K562 (cell line): Measurements from ENCODE around the gene DNAJC17. TPM values are rescaled to one million over a fixed set of nuclear protein-coding genes. Genes with fewer than 3 reads are reported as not detected.

Source experiments
- SMAD3 ChIP-seq: fragments of 450-650 bp; formaldehyde crosslinking; conservative IDR thresholded peaks from 2 replicates; pipeline ENCODE4 v1.4.0; 2020; ENCODE audit warnings: mild to moderate bottlenecking
- STAT6 ChIP-seq: sonication (generic); formaldehyde crosslinking; IDR thresholded peaks from 2 replicates; pipeline ENCODE4 v1.8.1; 2023; ENCODE audit warnings: mild to moderate bottlenecking, missing genetic modification reagents
- ZNF143 ChIP-seq: sonication (generic); formaldehyde crosslinking; IDR thresholded peaks from 2 replicates; pipeline ENCODE4 v1.9.0; 2022; ENCODE audit warnings: mild to moderate bottlenecking, missing genetic modification reagents
- ZNF212 ChIP-seq: fragments of 450-650 bp; formaldehyde crosslinking; IDR thresholded peaks from 2 replicates; pipeline ENCODE4 v1.4.0; 2020; ENCODE audit warnings: mild to moderate bottlenecking
- polyA plus RNA-seq, 8 experiments: library from polyadenylated mRNA; depleted of rRNA in 4 of 8; stranded (reverse) in 5 of 8; unstranded in 3 of 8; fragments of >200 nt; fragmentation: Nextera tagmentation in 2 of 8; fragmentation: Illumina TruSeq in 1 of 8; extraction: Ambion mirVana in 2 of 8; extraction: Trizol in 1 of 8; gene quantifications; 2 replicates each; pipeline versions ENCODE4 v1.2.1 to v1.2.3, GENCODE V29; 2011 to 2014; ENCODE audit warnings: inconsistent platforms in 1 of 8, missing spikeins in 1 of 8
- total RNA-seq, 7 experiments: library from RNA; depleted of rRNA in 6 of 7; stranded (reverse); fragments of >200 nt in 6 of 7; fragmentation: Illumina TruSeq in 2 of 7; extraction: Trizol in 2 of 7; gene quantifications; 2 replicates each; pipeline versions ENCODE4 v1.2.1 to v1.2.3, GENCODE V29; 2011 to 2021; ENCODE audit warnings: low replicate concordance in 1 of 7
- TF ChIP-seq, protein P1 (sequence below): fragments of 450-650 bp; IDR thresholded peaks from 2 replicates; pipeline ENCODE4 v1.6.1; 2016; ENCODE audit warnings: missing biosample characterization, missing genetic modification characterization
- TF ChIP-seq, protein P2 (sequence below): fragments of 200-800 bp; sonication (Bioruptor generic); IDR thresholded peaks from 2 replicates; pipeline ENCODE4 v1.6.1; 2016; ENCODE audit warnings: missing genetic modification characterization, missing compliant biosample characterization
- TF ChIP-seq, protein P3 (sequence below): fragments of 200-600 bp; sonication (generic); IDR thresholded peaks from one replicate; pipeline ENCODE4 v1.6.1; 2012; ENCODE audit warnings: mild to moderate bottlenecking, low read depth, low read length, inconsistent platforms

Gene DNAJC17
- total and polyA plus RNA-seq, 9 of the 15 experiments (the other 6 are each of a cell fraction or from before 2014, with no cell fraction given): 2.4 to 79.4 (median 44.2) TPM

DNA sequence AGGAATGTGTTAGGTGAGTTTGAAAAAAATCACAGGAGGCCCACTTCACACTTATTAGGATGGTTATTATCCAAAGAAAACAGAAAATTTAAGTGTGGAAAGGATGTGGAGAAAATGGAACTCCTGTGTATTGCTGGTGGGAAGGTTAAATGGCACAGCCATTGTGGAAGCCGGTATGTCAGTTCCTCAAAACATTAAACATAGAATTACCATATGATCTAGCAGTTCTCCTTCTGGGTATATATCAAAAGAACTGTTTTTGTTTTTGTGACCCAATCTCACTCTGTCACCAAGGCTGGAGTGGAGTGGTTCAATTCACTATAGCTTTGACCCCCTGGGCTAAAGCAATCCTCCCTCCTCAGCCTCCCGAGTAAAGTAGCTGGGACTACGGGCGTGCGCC is 10.8 kb downstream of the DNAJC17 start (continued):
- TF ChIP-seq STAT6 (CRISPR knock-in tag) (no peak), ZNF143 (CRISPR knock-in tag) (no peak), ZNF212 (CRISPR knock-in tag) (no peak), SMAD3 (CRISPR knock-in tag) (no peak)
- TF ChIP-seq, protein P1, sequence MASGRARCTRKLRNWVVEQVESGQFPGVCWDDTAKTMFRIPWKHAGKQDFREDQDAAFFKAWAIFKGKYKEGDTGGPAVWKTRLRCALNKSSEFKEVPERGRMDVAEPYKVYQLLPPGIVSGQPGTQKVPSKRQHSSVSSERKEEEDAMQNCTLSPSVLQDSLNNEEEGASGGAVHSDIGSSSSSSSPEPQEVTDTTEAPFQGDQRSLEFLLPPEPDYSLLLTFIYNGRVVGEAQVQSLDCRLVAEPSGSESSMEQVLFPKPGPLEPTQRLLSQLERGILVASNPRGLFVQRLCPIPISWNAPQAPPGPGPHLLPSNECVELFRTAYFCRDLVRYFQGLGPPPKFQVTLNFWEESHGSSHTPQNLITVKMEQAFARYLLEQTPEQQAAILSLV: no peak
- TF ChIP-seq, protein P2, sequence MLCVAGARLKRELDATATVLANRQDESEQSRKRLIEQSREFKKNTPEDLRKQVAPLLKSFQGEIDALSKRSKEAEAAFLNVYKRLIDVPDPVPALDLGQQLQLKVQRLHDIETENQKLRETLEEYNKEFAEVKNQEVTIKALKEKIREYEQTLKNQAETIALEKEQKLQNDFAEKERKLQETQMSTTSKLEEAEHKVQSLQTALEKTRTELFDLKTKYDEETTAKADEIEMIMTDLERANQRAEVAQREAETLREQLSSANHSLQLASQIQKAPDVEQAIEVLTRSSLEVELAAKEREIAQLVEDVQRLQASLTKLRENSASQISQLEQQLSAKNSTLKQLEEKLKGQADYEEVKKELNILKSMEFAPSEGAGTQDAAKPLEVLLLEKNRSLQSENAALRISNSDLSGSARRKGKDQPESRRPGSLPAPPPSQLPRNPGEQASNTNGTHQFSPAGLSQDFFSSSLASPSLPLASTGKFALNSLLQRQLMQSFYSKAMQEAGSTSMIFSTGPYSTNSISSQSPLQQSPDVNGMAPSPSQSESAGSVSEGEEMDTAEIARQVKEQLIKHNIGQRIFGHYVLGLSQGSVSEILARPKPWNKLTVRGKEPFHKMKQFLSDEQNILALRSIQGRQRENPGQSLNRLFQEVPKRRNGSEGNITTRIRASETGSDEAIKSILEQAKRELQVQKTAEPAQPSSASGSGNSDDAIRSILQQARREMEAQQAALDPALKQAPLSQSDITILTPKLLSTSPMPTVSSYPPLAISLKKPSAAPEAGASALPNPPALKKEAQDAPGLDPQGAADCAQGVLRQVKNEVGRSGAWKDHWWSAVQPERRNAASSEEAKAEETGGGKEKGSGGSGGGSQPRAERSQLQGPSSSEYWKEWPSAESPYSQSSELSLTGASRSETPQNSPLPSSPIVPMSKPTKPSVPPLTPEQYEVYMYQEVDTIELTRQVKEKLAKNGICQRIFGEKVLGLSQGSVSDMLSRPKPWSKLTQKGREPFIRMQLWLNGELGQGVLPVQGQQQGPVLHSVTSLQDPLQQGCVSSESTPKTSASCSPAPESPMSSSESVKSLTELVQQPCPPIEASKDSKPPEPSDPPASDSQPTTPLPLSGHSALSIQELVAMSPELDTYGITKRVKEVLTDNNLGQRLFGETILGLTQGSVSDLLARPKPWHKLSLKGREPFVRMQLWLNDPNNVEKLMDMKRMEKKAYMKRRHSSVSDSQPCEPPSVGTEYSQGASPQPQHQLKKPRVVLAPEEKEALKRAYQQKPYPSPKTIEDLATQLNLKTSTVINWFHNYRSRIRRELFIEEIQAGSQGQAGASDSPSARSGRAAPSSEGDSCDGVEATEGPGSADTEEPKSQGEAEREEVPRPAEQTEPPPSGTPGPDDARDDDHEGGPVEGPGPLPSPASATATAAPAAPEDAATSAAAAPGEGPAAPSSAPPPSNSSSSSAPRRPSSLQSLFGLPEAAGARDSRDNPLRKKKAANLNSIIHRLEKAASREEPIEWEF (CRISPR knock-in tag): no peak
- TF ChIP-seq, protein P3, sequence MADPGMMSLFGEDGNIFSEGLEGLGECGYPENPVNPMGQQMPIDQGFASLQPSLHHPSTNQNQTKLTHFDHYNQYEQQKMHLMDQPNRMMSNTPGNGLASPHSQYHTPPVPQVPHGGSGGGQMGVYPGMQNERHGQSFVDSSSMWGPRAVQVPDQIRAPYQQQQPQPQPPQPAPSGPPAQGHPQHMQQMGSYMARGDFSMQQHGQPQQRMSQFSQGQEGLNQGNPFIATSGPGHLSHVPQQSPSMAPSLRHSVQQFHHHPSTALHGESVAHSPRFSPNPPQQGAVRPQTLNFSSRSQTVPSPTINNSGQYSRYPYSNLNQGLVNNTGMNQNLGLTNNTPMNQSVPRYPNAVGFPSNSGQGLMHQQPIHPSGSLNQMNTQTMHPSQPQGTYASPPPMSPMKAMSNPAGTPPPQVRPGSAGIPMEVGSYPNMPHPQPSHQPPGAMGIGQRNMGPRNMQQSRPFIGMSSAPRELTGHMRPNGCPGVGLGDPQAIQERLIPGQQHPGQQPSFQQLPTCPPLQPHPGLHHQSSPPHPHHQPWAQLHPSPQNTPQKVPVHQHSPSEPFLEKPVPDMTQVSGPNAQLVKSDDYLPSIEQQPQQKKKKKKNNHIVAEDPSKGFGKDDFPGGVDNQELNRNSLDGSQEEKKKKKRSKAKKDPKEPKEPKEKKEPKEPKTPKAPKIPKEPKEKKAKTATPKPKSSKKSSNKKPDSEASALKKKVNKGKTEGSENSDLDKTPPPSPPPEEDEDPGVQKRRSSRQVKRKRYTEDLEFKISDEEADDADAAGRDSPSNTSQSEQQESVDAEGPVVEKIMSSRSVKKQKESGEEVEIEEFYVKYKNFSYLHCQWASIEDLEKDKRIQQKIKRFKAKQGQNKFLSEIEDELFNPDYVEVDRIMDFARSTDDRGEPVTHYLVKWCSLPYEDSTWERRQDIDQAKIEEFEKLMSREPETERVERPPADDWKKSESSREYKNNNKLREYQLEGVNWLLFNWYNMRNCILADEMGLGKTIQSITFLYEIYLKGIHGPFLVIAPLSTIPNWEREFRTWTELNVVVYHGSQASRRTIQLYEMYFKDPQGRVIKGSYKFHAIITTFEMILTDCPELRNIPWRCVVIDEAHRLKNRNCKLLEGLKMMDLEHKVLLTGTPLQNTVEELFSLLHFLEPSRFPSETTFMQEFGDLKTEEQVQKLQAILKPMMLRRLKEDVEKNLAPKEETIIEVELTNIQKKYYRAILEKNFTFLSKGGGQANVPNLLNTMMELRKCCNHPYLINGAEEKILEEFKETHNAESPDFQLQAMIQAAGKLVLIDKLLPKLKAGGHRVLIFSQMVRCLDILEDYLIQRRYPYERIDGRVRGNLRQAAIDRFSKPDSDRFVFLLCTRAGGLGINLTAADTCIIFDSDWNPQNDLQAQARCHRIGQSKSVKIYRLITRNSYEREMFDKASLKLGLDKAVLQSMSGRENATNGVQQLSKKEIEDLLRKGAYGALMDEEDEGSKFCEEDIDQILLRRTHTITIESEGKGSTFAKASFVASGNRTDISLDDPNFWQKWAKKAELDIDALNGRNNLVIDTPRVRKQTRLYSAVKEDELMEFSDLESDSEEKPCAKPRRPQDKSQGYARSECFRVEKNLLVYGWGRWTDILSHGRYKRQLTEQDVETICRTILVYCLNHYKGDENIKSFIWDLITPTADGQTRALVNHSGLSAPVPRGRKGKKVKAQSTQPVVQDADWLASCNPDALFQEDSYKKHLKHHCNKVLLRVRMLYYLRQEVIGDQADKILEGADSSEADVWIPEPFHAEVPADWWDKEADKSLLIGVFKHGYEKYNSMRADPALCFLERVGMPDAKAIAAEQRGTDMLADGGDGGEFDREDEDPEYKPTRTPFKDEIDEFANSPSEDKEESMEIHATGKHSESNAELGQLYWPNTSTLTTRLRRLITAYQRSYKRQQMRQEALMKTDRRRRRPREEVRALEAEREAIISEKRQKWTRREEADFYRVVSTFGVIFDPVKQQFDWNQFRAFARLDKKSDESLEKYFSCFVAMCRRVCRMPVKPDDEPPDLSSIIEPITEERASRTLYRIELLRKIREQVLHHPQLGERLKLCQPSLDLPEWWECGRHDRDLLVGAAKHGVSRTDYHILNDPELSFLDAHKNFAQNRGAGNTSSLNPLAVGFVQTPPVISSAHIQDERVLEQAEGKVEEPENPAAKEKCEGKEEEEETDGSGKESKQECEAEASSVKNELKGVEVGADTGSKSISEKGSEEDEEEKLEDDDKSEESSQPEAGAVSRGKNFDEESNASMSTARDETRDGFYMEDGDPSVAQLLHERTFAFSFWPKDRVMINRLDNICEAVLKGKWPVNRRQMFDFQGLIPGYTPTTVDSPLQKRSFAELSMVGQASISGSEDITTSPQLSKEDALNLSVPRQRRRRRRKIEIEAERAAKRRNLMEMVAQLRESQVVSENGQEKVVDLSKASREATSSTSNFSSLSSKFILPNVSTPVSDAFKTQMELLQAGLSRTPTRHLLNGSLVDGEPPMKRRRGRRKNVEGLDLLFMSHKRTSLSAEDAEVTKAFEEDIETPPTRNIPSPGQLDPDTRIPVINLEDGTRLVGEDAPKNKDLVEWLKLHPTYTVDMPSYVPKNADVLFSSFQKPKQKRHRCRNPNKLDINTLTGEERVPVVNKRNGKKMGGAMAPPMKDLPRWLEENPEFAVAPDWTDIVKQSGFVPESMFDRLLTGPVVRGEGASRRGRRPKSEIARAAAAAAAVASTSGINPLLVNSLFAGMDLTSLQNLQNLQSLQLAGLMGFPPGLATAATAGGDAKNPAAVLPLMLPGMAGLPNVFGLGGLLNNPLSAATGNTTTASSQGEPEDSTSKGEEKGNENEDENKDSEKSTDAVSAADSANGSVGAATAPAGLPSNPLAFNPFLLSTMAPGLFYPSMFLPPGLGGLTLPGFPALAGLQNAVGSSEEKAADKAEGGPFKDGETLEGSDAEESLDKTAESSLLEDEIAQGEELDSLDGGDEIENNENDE: no peak
